Esophagus squamous epithelium (tissue), 5 donors: Measurements from ENCODE around the gene LAPTM4A. TPM values are rescaled to one million over a fixed set of nuclear protein-coding genes. Genes with fewer than 3 reads are reported as not detected.

ENCODE experiments used
- DNase-seq: peaks from one replicate; lab custom pipeline; 2025; lab: John Stamatoyannopoulos, UW
- H3K27ac ChIP-seq, 4 donors: fragments of 200-600 bp; sonication (generic); one replicate each; pipeline ENCODE4 v1.5.1; 2016 to 2019; ENCODE audit warnings: mild to moderate bottlenecking in 1 of 4
- H3K27me3 ChIP-seq, 4 donors: fragments of 200-600 bp; sonication (generic); 1 replicate in 3 of 4; 2 replicates in 1 of 4; pipeline versions ENCODE4 v1.5.1 to v1.6.0; 2017 to 2021; ENCODE audit warnings: antibody characterized with exemption in 1 of 4
- H3K36me3 ChIP-seq, 3 donors: fragments of 200-600 bp; sonication (generic); one replicate each; pipeline ENCODE4 v1.5.1; 2016 to 2019
- H3K4me1 ChIP-seq, 3 donors: fragments of 200-600 bp; sonication (generic); one replicate each; pipeline ENCODE4 v1.5.1; 2017 to 2019
- H3K4me3 ChIP-seq, 4 donors: fragments of 200-600 bp; sonication (generic); 1 replicate in 3 of 4; 2 replicates in 1 of 4; pipeline ENCODE4 v1.5.1; 2016 to 2019; ENCODE audit warnings: mild to moderate bottlenecking in 2 of 4, moderate library complexity in 1 of 4
- H3K9me3 ChIP-seq, 3 donors: fragments of 200-600 bp; sonication (generic); one replicate each; pipeline ENCODE4 v1.5.1; 2016 to 2019
- CTCF ChIP-seq, 6 experiments: fragments of 450-650 bp in 4 of 6; fragments of 200-600 bp in 2 of 6; sonication (generic) in 2 of 6; IDR thresholded peaks; one replicate each; pipeline ENCODE4 v1.5.1; 2016 to 2019; ENCODE audit warnings: antibody characterized with exemption in 6 of 6, mild to moderate bottlenecking in 4 of 6, moderate library complexity in 4 of 6
- POLR2A ChIP-seq, 4 donors: fragments of 450-650 bp; IDR thresholded peaks; one replicate each; pipeline ENCODE4 v1.6.1; 2017; ENCODE audit warnings: antibody characterized with exemption in 4 of 4, mild to moderate bottlenecking in 4 of 4, moderate library complexity in 3 of 4
- WGBS, 2 donors: methylation state at CpG; one replicate each; pipeline ENCODE4 v1.1.5; 2018; 5-methylcytosine and 5-hydroxymethylcytosine counted together
- intact Hi-C: fragments of 100-400 bp; cut with DNase I; formaldehyde crosslinking; loops from one replicate; pipeline ENCODE4 v1.15.0; 2022
- total RNA-seq, 4 donors: library from RNA; depleted of rRNA; stranded (reverse); fragments of >200 nt; gene quantifications; one replicate each; pipeline ENCODE4 v1.1.0, GENCODE V29; 2016
- donor health status: DM: yes; HTN: yes; CAD: no.

LAPTM4A gene
- total RNA-seq, 4 donors from 2014 or later: 71.0 to 144 (median 98.2) TPM

- no peaks in the 10 kb centered on the region for H3K9me3 ChIP-seq
- no peak for TF ChIP-seq POLR2A (IDR thresholded peaks at IDR 0.05)
- intact Hi-C loops: no loop called here
- no peaks in the 10 kb centered on the region for H3K27me3 ChIP-seq
- no peak overlapping the region for H3K4me3 ChIP-seq
- H3K27ac ChIP-seq: no peak overlapping the region
- peaks cover 0 to 40% (median 4%) of the 10 kb centered on the region in 3 donors for H3K4me1 ChIP-seq
- 66 to 86% methylated on average over 2 of the region's 2 CpGs for WGBS, 2 donors
- peaks cover 29 to 85% (median 30%) of the 10 kb centered on the region in 3 donors for H3K36me3 ChIP-seq
- DNase-seq: no peak
Observed at GRCh38 chr2:20037660-20038059, 13.8 kb downstream of the LAPTM4A start.

- no peak for TF ChIP-seq CTCF (IDR thresholded peaks at IDR 0.05)
- TF ChIP-seq POLR2A (IDR thresholded peaks at IDR 0.05): no peak
- H3K27ac ChIP-seq: no peak overlapping the region
Observed at GRCh38 chr2:20035955-20036666, 15.3 kb downstream of the LAPTM4A start.

GRCh38 chr2:20034821-20035220 is 16.6 kb downstream of the LAPTM4A start:
- TF ChIP-seq CTCF (IDR thresholded peaks at IDR 0.05) (no peak), POLR2A (IDR thresholded peaks at IDR 0.05) (no peak)
- peaks cover 0 to 12% (median 0%) of the 10 kb centered on the region in 3 donors for H3K4me1 ChIP-seq
- no peak overlapping the region for H3K4me3 ChIP-seq
- H3K36me3 ChIP-seq: peaks cover 25 to 100% (median 33%) of the 10 kb centered on the region in 3 donors
- H3K27ac ChIP-seq: no peak overlapping the region
- intact Hi-C loops: no loop called here
- no peaks in the 10 kb centered on the region for H3K27me3 ChIP-seq
- DNase-seq: no peak
- peaks cover 0 to 6% (median 0%) of the 10 kb centered on the region in 3 donors for H3K9me3 ChIP-seq
- 65 to 70% methylated on average over 2 of the region's 2 CpGs for WGBS, 2 donors

More at GRCh38 chr2:20035955-20036666, 15.3 kb downstream of the LAPTM4A start:
- no peak overlapping the region for H3K4me3 ChIP-seq
- H3K4me1 ChIP-seq: peaks cover 0 to 24% (median 0%) of the 10 kb centered on the region in 3 donors
- H3K36me3 ChIP-seq: peaks cover 29 to 97% (median 33%) of the 10 kb centered on the region in 3 donors
- intact Hi-C loops: no loop called here
- DNase-seq: no peak
- WGBS, 2 donors: 76% methylated on average over 4 of the region's 4 CpGs
- H3K27me3 ChIP-seq: no peaks in the 10 kb centered on the region
- no peaks in the 10 kb centered on the region for H3K9me3 ChIP-seq

GRCh38 chr2:20034218-20034617 is 17.2 kb downstream of the LAPTM4A start:
- intact Hi-C loops: no loop called here
- no peak for TF ChIP-seq CTCF (IDR thresholded peaks at IDR 0.05)
- no peak for TF ChIP-seq POLR2A (IDR thresholded peaks at IDR 0.05)
- Histone ChIP-seq H3K36me3 (peaks cover 22 to 100% (median 33%) of the 10 kb centered on the region in 3 donors), H3K4me1 (peaks cover 0 to 12% (median 0%) of the 10 kb centered on the region in 3 donors), H3K27ac (no peak overlapping the region), H3K4me3 (no peak overlapping the region), H3K9me3 (peaks cover 0 to 7% (median 0%) of the 10 kb centered on the region in 3 donors), H3K27me3 (no peaks in the 10 kb centered on the region)
- no peak for DNase-seq
- 92 to 93% methylated on average over 4 of the region's 4 CpGs for WGBS, 2 donors

GRCh38 chr2:20033322-20033721 is 18.1 kb downstream of the LAPTM4A start:
- Histone ChIP-seq H3K27ac (no peak overlapping the region), H3K4me1 (peaks cover 0 to 12% (median 0%) of the 10 kb centered on the region in 3 donors), H3K27me3 (no peaks in the 10 kb centered on the region), H3K36me3 (peaks cover 22 to 100% (median 29%) of the 10 kb centered on the region in 3 donors), H3K9me3 (peaks cover 0 to 7% (median 0%) of the 10 kb centered on the region in 3 donors), H3K4me3 (no peak overlapping the region)
- 85 to 100% methylated on average over 2 to 3 of the region's 3 CpGs for WGBS, 2 donors
- TF ChIP-seq CTCF (IDR thresholded peaks at IDR 0.05) (no peak), POLR2A (IDR thresholded peaks at IDR 0.05) (no peak)
- no peak for DNase-seq
- intact Hi-C loops: no loop called here
